ENCODE data around the gene CAMK1D. TPM values are rescaled to one million over a fixed set of nuclear protein-coding genes. Genes with fewer than 3 reads are reported as not detected.
"Not testable (repeated sequence)": the region's sequence is repeated elsewhere in the genome, so short reads cannot be mapped to it uniquely, and the experiment has no call there.

The CAMK1D gene
- total RNA-seq, 1 experiment from 2014 or later = 2.3 TPM

GRCh38 chr10:12792889-12793556 is 443.7 kb downstream of the CAMK1D start:
- DNase-seq (ENCODE audit: low spot score) = no peak

GRCh38 chr10:12795315-12796110 is 446.2 kb downstream of the CAMK1D start:
- DNase-seq (ENCODE audit: low spot score) = no peak

GRCh38 chr10:12796401-12797160 is 447.2 kb downstream of the CAMK1D start:
- no peak for DNase-seq (ENCODE audit: low spot score)

- no peak for DNase-seq (ENCODE audit: low spot score)
These were observed 448.3 kb downstream of the CAMK1D start for GRCh38 chr10:12797471-12798262.

- DNase-seq (ENCODE audit: low spot score) = no peak
These were observed 449.8 kb downstream of the CAMK1D start for GRCh38 chr10:12799144-12799543.

GRCh38 chr10:12799714-12800113 is 450.4 kb downstream of the CAMK1D start:
- no peak for DNase-seq (ENCODE audit: low spot score)

GRCh38 chr10:12800302-12800701 is 451.0 kb downstream of the CAMK1D start:
- DNase-seq (ENCODE audit: low spot score) = no peak

- DNase-seq (ENCODE audit: low spot score) = no peak
These were observed 452.1 kb downstream of the CAMK1D start for GRCh38 chr10:12801214-12802087.

GRCh38 chr10:12803776-12804175 is 454.4 kb downstream of the CAMK1D start:
- DNase-seq (ENCODE audit: low spot score) = no peak

GRCh38 chr10:12806228-12807095 is 457.1 kb downstream of the CAMK1D start:
- no peak for DNase-seq (ENCODE audit: low spot score)

GRCh38 chr10:12807096-12807755 is 457.9 kb downstream of the CAMK1D start:
- DNase-seq (ENCODE audit: low spot score) = no peak

GRCh38 chr10:12808014-12808613 is 458.8 kb downstream of the CAMK1D start:
- DNase-seq (ENCODE audit: low spot score) = no peak

- not testable (repeated sequence) for DNase-seq (ENCODE audit: low spot score)
These were observed 460.7 kb downstream of the CAMK1D start for GRCh38 chr10:12810046-12810445.

GRCh38 chr10:12811826-12812225 is 462.5 kb downstream of the CAMK1D start:
- no peak for DNase-seq (ENCODE audit: low spot score)

GRCh38 chr10:12812571-12812970 is 463.2 kb downstream of the CAMK1D start:
- no peak for DNase-seq (ENCODE audit: low spot score)

GRCh38 chr10:12814166-12814565 is 464.8 kb downstream of the CAMK1D start:
- no peak for DNase-seq (ENCODE audit: low spot score)

- DNase-seq (ENCODE audit: low spot score) = no peak
These were observed 469.7 kb downstream of the CAMK1D start for GRCh38 chr10:12819071-12819470.

- DNase-seq (ENCODE audit: low spot score) = no peak
These were observed 470.3 kb downstream of the CAMK1D start for GRCh38 chr10:12819656-12820055.

All from H4 (cell line).